Measurements from ENCODE around the gene CGNL1. TPM values are rescaled to one million over a fixed set of nuclear protein-coding genes. Genes with fewer than 3 reads are reported as not detected.

CGNL1 gene
- total RNA-seq, 2 donors from 2014 or later, result 11.8 to 33.5 TPM

- H3K27me3 ChIP-seq (replicated peaks; ENCODE audit: insufficient read depth), result no peaks in the 10 kb centered on the region
- no peak for ATAC-seq (ENCODE audit: insufficient number of reproducible peaks, low FRiP score, low read depth)
- H3K4me1 ChIP-seq (ENCODE audit: control insufficient read depth in 1 of 2, low read depth in 2 of 2), result no peaks in the 10 kb centered on the region
- no peaks in the 10 kb centered on the region for H3K36me3 ChIP-seq
- no peak for DNase-seq (ENCODE audit: low spot score)
- H3K4me3 ChIP-seq, result no peak overlapping the region
- peaks cover 4% of the 10 kb centered on the region for H3K9me3 ChIP-seq
- no peak overlapping the region for H3K27ac ChIP-seq
- no peak for TF ChIP-seq CTCF (IDR thresholded peaks at IDR 0.05)
Observed at GRCh38 chr15:57352535-57353316, 23.6 kb upstream of the CGNL1 start.

- no peaks in the 10 kb centered on the region for H3K9me3 ChIP-seq
- ATAC-seq (ENCODE audit: insufficient number of reproducible peaks, low FRiP score, low read depth) (no peak), DNase-seq (ENCODE audit: low spot score) (no peak)
- no peaks in the 10 kb centered on the region for H3K36me3 ChIP-seq
- H3K27ac ChIP-seq, result no peak overlapping the region
- H3K27me3 ChIP-seq (replicated peaks; ENCODE audit: insufficient read depth), result no peaks in the 10 kb centered on the region
- H3K4me1 ChIP-seq (ENCODE audit: control insufficient read depth in 1 of 2, low read depth in 2 of 2), result no peaks in the 10 kb centered on the region
- no peak overlapping the region for H3K4me3 ChIP-seq
- no peak for TF ChIP-seq CTCF (IDR thresholded peaks at IDR 0.05)
Observed at GRCh38 chr15:57353317-57353804, 22.9 kb upstream of the CGNL1 start.

GRCh38 chr15:57354436-57355123 lies 21.7 kb upstream of the CGNL1 start:
- TF ChIP-seq CTCF (IDR thresholded peaks at IDR 0.05), result no peak
- Histone ChIP-seq H3K9me3 (no peaks in the 10 kb centered on the region), H3K4me1 (ENCODE audit: control insufficient read depth in 1 of 2, low read depth in 2 of 2) (no peaks in the 10 kb centered on the region), H3K4me3 (no peak overlapping the region), H3K27ac (no peak overlapping the region), H3K27me3 (replicated peaks; ENCODE audit: insufficient read depth) (no peaks in the 10 kb centered on the region), H3K36me3 (no peaks in the 10 kb centered on the region)
- ATAC-seq (ENCODE audit: insufficient number of reproducible peaks, low FRiP score, low read depth), result no peak
- no peak for DNase-seq (ENCODE audit: low spot score)

GRCh38 chr15:57355259-57355658 lies 21.0 kb upstream of the CGNL1 start:
- Histone ChIP-seq H3K27ac (no peak overlapping the region), H3K9me3 (no peaks in the 10 kb centered on the region), H3K4me1 (ENCODE audit: control insufficient read depth in 1 of 2, low read depth in 2 of 2) (no peaks in the 10 kb centered on the region), H3K36me3 (no peaks in the 10 kb centered on the region), H3K27me3 (replicated peaks; ENCODE audit: insufficient read depth) (no peaks in the 10 kb centered on the region), H3K4me3 (no peak overlapping the region)
- DNase-seq (ENCODE audit: low spot score) (no peak), ATAC-seq (ENCODE audit: insufficient number of reproducible peaks, low FRiP score, low read depth) (no peak)
- TF ChIP-seq CTCF (IDR thresholded peaks at IDR 0.05), result no peak

- Histone ChIP-seq H3K4me3 (no peak overlapping the region), H3K9me3 (no peaks in the 10 kb centered on the region), H3K27ac (no peak overlapping the region), H3K4me1 (ENCODE audit: control insufficient read depth in 1 of 2, low read depth in 2 of 2) (no peaks in the 10 kb centered on the region), H3K36me3 (no peaks in the 10 kb centered on the region), H3K27me3 (replicated peaks; ENCODE audit: insufficient read depth) (no peaks in the 10 kb centered on the region)
- no peak for TF ChIP-seq CTCF (IDR thresholded peaks at IDR 0.05)
- DNase-seq (ENCODE audit: low spot score) (no peak), ATAC-seq (ENCODE audit: insufficient number of reproducible peaks, low FRiP score, low read depth) (no peak)
Observed at GRCh38 chr15:57356178-57356577, 20.1 kb upstream of the CGNL1 start.
